ENCODE measurements around the gene KRTCAP2. TPM values are rescaled to one million over a fixed set of nuclear protein-coding genes. Genes with fewer than 3 reads are reported as not detected.

Gene KRTCAP2
- total RNA-seq, 1 experiment from 2014 or later, result 179 TPM

GRCh38 chr1:155188268-155188667 is 15.2 kb upstream of the KRTCAP2 start:
- ChIA-PET POLR2A (ENCODE audit: low non-redundant PET) (no interaction called here), CTCF (no interaction called here)
- no peaks in the 10 kb centered on the region for H3K9me3 ChIP-seq (ENCODE audit: low read depth, low read length, poor library complexity, severe bottlenecking)
- intact Hi-C loops (cut with micrococcal nuclease; ENCODE audit: unreplicated experiment), result no loop called here
- no peaks in the 10 kb centered on the region for H3K27me3 ChIP-seq (replicated peaks; ENCODE audit: insufficient read depth, low read depth, low read length, poor library complexity)
- H3K4me3 ChIP-seq (ENCODE audit: low read depth, low read length, poor library complexity, severe bottlenecking), result no peak overlapping the region
- H3K4me1 ChIP-seq (ENCODE audit: insufficient read depth, low read length, poor library complexity, severe bottlenecking), result peaks cover 4% of the 10 kb centered on the region
- H3K27ac ChIP-seq (ENCODE audit: low read depth, low read length, poor library complexity, severe bottlenecking), result peak overlapping the region; percentile 42
- no peaks in the 10 kb centered on the region for H3K36me3 ChIP-seq (ENCODE audit: insufficient read depth, low read length, poor library complexity, severe bottlenecking)
- no peak for DNase-seq (ENCODE audit: low spot score)
- BruUV-seq (replicated peaks), result no TSS peak
- no peak for TF ChIP-seq EZH2 (IDR thresholded peaks at IDR 0.05; ENCODE audit: borderline replicate concordance, low read depth, low read length, poor library complexity, severe bottlenecking)
- no peak for TF ChIP-seq CTCF (conservative IDR thresholded peaks at IDR 0.05; ENCODE audit: low read depth, low read length)

GRCh38 chr1:155187456-155187891 is 14.4 kb upstream of the KRTCAP2 start:
- H3K27ac ChIP-seq (ENCODE audit: low read depth, low read length, poor library complexity, severe bottlenecking), result peak overlapping the region; percentile 42
- H3K9me3 ChIP-seq (ENCODE audit: low read depth, low read length, poor library complexity, severe bottlenecking), result no peaks in the 10 kb centered on the region
- ChIA-PET CTCF (no interaction called here), POLR2A (ENCODE audit: low non-redundant PET) (no interaction called here)
- DNase-seq (ENCODE audit: low spot score), result no peak
- TF ChIP-seq CTCF (conservative IDR thresholded peaks at IDR 0.05; ENCODE audit: low read depth, low read length) (no peak), EZH2 (IDR thresholded peaks at IDR 0.05; ENCODE audit: borderline replicate concordance, low read depth, low read length, poor library complexity, severe bottlenecking) (no peak)
- H3K27me3 ChIP-seq (replicated peaks; ENCODE audit: insufficient read depth, low read depth, low read length, poor library complexity), result no peaks in the 10 kb centered on the region
- H3K36me3 ChIP-seq (ENCODE audit: insufficient read depth, low read length, poor library complexity, severe bottlenecking), result no peaks in the 10 kb centered on the region
- intact Hi-C loops (cut with micrococcal nuclease; ENCODE audit: unreplicated experiment), result no loop called here
- H3K4me3 ChIP-seq (ENCODE audit: low read depth, low read length, poor library complexity, severe bottlenecking), result no peak overlapping the region
- no TSS peak for BruUV-seq (replicated peaks)
- no peaks in the 10 kb centered on the region for H3K4me1 ChIP-seq (ENCODE audit: insufficient read depth, low read length, poor library complexity, severe bottlenecking)

GRCh38 chr1:155186794-155187455 is 13.8 kb upstream of the KRTCAP2 start:
- no peak overlapping the region for H3K27ac ChIP-seq (ENCODE audit: low read depth, low read length, poor library complexity, severe bottlenecking)
- H3K4me1 ChIP-seq (ENCODE audit: insufficient read depth, low read length, poor library complexity, severe bottlenecking), result no peaks in the 10 kb centered on the region
- POLR2A ChIA-PET (ENCODE audit: low non-redundant PET), result no interaction called here
- no peaks in the 10 kb centered on the region for H3K27me3 ChIP-seq (replicated peaks; ENCODE audit: insufficient read depth, low read depth, low read length, poor library complexity)
- H3K4me3 ChIP-seq (ENCODE audit: low read depth, low read length, poor library complexity, severe bottlenecking), result no peak overlapping the region
- no TSS peak for BruUV-seq (replicated peaks)
- TF ChIP-seq CTCF (conservative IDR thresholded peaks at IDR 0.05; ENCODE audit: low read depth, low read length) (no peak), EZH2 (IDR thresholded peaks at IDR 0.05; ENCODE audit: borderline replicate concordance, low read depth, low read length, poor library complexity, severe bottlenecking) (no peak)
- no peaks in the 10 kb centered on the region for H3K9me3 ChIP-seq (ENCODE audit: low read depth, low read length, poor library complexity, severe bottlenecking)
- intact Hi-C loops (cut with micrococcal nuclease; ENCODE audit: unreplicated experiment), result no loop called here
- H3K36me3 ChIP-seq (ENCODE audit: insufficient read depth, low read length, poor library complexity, severe bottlenecking), result no peaks in the 10 kb centered on the region
- no peak for DNase-seq (ENCODE audit: low spot score)
- CTCF ChIA-PET, result no interaction called here

Data from A673 (cell line).